ENCODE data around the gene TSACC.

- TF ChIP-seq CTCF (IDR thresholded peaks at IDR 0.05) (no peak), EP300 (IDR thresholded peaks at IDR 0.05) (no peak), POLR2A (IDR thresholded peaks at IDR 0.05) (no peak)
Measured at GRCh38 chr1:156393095-156393494, 54.8 kb downstream of the TSACC start.

Measured in stomach (tissue), 4 donors.